ENCODE results near the gene OR52N1.

GRCh38 chr11:5767056-5767455, 24.0 kb downstream of the OR52N1 start:
- TF ChIP-seq EZH2phosphoT487 (IDR thresholded peaks at IDR 0.05; ENCODE audit: insufficient read depth, low read depth) (no peak), EZH2 (IDR thresholded peaks at IDR 0.05; ENCODE audit: insufficient read depth, poor library complexity, severe bottlenecking) (no peak)

Data from GM23248 (cell line).